Activated gamma-delta T cell (primary cell): ENCODE results near the gene RAD50.
"Not testable (repeated sequence)": the region's sequence is repeated elsewhere in the genome, so short reads cannot be mapped to it uniquely, and the experiment has no call there.

ENCODE experiments used
- DNase-seq: peaks from one replicate; lab custom pipeline; 2025; lab: John Stamatoyannopoulos, UW

The RAD50 gene

DNA sequence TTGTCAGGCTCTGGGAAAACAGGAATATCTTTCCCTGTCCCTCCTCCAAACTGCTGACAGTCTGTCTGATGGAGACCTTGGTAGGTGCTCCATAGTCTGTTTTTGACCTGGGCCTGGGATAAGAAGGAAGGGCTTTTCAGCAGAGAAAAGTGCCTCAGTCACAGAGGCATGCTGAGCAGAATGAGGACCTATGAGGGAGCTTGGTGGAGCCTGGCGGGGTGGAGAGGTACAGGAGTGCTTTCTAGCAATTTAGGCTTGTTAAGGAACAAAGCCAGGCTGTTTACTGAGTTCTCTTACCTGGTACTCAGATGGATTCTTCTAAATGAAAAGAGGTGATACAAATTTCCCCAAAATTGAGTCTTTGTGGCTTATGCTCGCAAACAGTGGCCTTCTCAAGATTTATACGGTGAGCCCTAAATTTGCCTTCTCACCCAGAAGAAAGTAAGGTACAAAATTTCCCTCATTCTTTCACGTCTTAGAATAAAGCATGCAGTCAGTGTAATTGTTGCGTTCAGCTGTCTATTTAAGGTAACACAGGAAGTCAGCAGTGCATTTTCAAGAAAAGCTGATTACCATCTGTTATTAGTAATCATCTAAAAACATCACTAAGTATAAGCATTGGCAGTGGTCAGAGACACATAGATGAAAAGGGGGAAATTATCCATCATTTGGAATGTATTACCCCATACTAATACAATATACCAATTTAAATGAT, 72.6 kb downstream of the RAD50 start:
- no peak for DNase-seq

DNA sequence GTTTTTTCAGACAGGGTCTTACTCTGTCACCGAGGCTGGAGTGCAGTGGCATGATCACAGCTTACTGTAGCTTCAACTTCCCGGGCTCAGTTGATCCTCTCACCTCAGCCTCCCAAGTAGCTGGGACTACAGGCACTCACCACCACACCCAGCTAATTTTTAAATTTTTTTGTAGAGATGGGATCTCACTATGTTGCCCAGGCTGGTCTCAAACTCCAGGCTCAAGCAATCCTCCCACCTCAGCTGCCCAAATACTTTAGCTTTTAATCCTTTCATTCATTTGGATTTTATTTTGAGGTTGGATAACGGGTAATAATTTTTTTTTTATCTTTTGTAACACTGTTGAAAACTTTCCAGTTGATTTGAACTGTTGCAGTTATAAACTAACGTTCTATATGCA, 76.8 kb downstream of the RAD50 start:
- not testable (repeated sequence) for DNase-seq

GRCh38 chr5:132635873-132636272, 79.1 kb downstream of the RAD50 start:
- no peak for DNase-seq

- DNase-seq: no peak
These were observed 80.5 kb downstream of the RAD50 start for GRCh38 chr5:132637241-132637640.

GRCh38 chr5:132639706-132640130, 82.9 kb downstream of the RAD50 start:
- no peak for DNase-seq

DNA sequence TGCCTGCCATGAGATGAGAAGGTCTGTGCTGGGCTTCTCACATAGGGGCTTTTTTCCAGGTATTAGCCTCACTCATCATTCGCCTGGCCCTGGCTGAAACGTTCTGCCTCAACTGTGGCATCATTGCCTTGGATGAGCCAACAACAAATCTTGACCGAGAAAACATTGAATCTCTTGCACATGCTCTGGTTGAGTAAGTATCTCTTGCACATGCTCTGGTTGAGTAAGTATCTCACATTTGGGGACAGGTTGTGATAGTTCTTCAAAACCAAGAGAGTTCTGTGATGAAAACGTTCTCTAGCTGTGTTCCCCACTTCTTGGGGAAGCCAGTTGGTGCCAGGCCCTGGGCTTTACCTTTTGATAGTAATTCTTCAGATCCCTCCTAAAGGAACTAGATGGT, 83.8 kb downstream of the RAD50 start:
- no peak for DNase-seq

GRCh38 chr5:132641241-132641723, 84.5 kb downstream of the RAD50 start:
- DNase-seq: no peak

DNA sequence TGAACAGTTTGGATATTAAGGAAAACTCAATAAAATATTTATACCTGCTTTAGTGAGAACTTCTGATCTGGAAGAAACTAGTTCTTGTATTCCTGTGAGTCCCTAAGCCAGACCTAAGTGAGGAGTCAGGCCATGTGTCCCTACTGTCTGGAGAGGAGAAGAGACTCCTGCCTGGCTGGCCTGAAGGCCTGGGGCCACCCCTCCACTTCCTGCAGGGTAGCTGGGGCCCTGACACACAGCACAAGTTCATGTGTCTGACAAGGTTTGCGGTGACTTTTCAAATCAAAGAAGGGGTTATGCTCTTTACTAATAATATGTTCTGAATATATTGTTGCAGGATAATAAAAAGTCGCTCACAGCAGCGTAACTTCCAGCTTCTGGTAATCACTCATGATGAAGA, 85.1 kb downstream of the RAD50 start:
- DNase-seq: no peak

GRCh38 chr5:132644177-132644576, 87.4 kb downstream of the RAD50 start:
- no peak for DNase-seq

GRCh38 chr5:132646583-132647266, 89.9 kb downstream of the RAD50 start:
- no peak for DNase-seq

GRCh38 chr5:132647473-132647872, 90.7 kb downstream of the RAD50 start:
- DNase-seq: no peak

- DNase-seq: no peak
These were observed 91.6 kb downstream of the RAD50 start for GRCh38 chr5:132648355-132648754.

DNA sequence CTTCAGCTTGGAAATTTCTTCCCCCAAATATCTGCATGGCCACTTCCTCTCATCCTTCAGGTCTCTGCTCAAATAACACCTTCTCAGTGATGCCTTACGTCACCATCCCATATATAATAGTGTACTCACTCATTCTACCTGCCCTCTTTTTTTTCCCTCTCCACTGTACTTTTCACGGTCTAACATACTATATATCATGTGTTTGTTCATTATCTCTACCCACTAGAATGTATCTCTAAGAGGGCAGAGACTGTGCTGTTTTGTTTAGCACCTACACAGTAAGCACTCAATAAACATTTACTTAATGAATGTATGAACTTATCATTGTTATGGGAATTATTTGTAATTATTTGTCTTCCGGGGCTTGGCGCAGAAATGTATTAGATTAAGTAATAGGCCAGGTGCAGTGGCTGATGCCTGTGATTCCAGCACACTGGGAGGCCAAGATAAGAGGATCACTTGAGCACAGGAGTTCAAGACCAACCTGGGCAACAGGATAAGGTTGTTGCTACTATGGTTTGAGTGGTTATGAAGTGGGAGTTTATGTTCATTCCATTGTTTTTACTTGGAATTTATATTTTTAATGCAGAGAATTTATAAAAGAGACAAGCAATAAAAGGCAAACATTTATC, 95.2 kb downstream of the RAD50 start:
- no peak for DNase-seq

- no peak for DNase-seq
These were observed 96.9 kb downstream of the RAD50 start for GRCh38 chr5:132653716-132654115.

DNA sequence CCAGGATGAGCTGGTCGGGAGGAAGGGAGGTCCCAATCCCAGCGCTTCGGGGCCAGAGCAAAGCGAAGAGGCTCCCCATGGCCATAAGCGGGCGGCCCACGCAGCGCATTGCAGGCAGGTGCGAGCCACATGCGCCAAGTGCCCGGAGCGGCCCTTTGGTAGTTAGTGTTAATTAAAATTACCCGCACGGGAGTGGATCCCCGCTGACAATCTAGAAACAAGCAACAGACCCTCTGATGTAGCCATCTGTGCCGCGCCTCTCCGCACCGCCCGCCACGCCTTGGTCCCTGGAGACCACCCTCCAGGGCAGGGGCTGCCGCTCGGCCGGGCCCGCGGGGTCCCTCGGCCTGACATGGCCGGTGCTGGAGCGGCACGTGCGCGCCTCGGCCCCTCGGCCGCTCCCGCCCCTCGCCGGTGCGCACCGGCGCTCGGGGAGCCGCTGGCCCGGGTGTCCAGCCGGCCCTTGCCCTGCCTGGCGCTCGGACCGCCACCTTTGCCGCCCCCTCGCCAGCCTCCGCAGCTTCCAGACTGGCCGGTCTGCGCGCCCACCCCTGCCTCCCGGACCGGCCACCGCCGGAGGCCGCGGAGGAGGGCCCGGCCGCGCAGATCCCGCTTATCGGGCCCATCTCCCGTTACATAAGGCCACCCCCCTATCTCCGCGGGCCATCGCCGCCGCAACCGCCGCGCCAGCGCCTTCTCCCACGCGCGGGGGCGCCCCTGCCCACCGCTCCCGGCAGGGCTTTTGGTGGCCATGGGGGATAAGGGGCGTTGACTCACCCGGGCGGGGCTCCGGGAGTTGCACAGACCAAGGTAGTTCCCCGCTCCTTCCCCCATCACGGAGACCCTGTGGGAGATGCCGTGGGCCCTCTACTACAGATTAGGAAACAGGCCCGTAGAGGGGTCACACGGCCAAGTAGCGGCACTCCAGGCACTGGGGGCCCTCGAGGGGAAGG, 99.3 kb downstream of the RAD50 start:
- DNase-seq: peak; percentile 30

- no peak for DNase-seq
These were observed 100.1 kb downstream of the RAD50 start for GRCh38 chr5:132656774-132657355.

DNA sequence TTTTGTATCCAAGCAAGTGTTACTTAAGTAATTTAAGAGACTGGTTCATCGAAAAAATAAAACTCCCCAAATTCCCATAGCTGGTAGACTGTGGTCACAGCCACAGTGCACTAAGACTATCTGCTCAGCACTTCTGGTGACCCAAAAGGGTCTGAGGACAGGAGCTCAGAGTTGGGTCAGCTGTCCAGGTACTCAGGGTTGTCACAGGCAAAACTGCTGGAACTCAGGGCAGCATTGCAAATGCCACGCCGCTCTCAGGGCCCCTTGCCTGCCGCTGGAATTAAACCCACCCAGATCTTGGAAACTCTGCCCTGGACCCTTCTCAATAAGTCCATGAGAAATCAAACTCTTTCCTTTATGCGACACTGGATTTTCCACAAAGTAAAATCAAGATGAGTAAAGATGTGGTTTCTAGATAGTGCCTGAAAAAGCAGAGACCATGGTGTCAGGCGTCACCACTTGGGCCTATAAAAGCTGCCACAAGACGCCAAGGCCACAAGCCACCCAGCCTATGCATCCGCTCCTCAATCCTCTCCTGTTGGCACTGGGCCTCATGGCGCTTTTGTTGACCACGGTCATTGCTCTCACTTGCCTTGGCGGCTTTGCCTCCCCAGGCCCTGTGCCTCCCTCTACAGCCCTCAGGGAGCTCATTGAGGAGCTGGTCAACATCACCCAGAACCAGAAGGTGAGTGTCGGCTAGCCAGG, 101.1 kb downstream of the RAD50 start, which contains the start of gene IL13:
Gene IL13, plus strand, starts transcription at position 498 of the 705 bp plus-strand sequence. Its CDS starts 14 bp downstream, at position 512.
- no peak for DNase-seq

- no peak for DNase-seq
These were observed 101.9 kb downstream of the RAD50 start for GRCh38 chr5:132658381-132659302.
